HG03175 (cell line): ENCODE measurements around the gene SPNS1.
"Not testable (repeated sequence)": the region's sequence is repeated elsewhere in the genome, so short reads cannot be mapped to it uniquely, and the experiment has no call there.

Experiments used
- ATAC-seq: cut with Tn5 transposase; IDR thresholded peaks from one replicate; pipeline ENCODE4 v1.9.1; 2021; ENCODE audit warnings: mild to moderate bottlenecking, moderate library complexity; ENCODE audit not compliant: unreplicated experiment

The SPNS1 gene

DNA sequence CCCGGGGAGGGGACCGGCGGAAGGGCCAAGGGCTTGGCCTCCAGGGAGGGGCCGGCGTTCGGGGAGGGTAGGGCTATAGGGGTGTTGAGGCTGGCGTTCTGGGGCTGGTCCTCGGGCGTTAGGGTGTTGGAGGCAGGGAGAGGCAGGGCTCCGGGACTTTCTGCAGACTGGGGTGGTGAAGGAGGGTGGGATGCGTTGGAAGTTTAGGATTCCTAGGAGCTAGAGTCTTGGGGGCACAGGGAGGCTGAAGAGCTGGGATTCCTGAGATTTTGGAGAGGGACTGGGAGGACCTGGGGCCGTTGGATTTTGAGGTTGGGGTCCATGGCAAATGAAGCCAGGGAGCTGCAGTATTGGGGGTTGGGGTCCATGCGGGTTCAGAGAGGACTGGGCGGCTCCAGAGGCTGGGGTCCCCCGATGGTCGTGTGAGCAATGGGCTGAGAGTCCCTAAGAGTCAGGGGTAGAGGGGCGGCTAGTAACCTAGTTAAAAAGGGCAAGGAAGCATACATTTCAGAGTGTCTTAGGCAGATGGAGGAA lies 23.1 kb upstream of the SPNS1 start:
- peak; percentile 21 for ATAC-seq

- ATAC-seq = no peak
Measured at GRCh38 chr16:28958216-28958615, 16.4 kb upstream of the SPNS1 start.

GRCh38 chr16:28958836-28959235 lies 15.7 kb upstream of the SPNS1 start:
- no peak for ATAC-seq

GRCh38 chr16:28964072-28964471 lies 10.5 kb upstream of the SPNS1 start:
- ATAC-seq = no peak

- no peak for ATAC-seq
Measured at GRCh38 chr16:28964496-28964895, 10.1 kb upstream of the SPNS1 start.

DNA sequence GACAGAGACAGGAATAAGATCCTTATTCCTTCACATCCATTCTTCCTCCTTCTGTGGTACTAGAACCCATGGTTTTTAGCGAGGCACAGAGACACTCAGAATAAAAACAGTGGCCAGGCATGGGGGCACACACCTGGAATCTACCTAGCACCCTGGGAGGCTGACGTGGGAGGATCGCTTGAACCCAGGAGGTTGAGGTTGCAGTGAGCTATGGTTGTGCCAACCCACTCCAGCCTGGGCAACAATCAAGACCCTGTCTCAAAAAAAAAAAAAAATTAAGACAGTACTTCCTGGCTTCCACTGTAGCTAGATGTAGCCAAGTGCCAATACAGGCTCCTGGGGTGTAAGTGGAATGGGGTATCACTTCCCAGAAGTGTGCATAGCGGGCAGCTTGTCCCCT lies 7.4 kb upstream of the SPNS1 start:
- ATAC-seq = no peak

- not testable (repeated sequence) for ATAC-seq
Measured at GRCh38 chr16:28969696-28970095, 4.9 kb upstream of the SPNS1 start.

- peak; percentile 20 for ATAC-seq
Measured at GRCh38 chr16:28974007-28974436, 556 bp upstream of the SPNS1 start.

GRCh38 chr16:28975158-28975599 lies 601 bp downstream of the SPNS1 start:
- peak; percentile 15 for ATAC-seq

DNA sequence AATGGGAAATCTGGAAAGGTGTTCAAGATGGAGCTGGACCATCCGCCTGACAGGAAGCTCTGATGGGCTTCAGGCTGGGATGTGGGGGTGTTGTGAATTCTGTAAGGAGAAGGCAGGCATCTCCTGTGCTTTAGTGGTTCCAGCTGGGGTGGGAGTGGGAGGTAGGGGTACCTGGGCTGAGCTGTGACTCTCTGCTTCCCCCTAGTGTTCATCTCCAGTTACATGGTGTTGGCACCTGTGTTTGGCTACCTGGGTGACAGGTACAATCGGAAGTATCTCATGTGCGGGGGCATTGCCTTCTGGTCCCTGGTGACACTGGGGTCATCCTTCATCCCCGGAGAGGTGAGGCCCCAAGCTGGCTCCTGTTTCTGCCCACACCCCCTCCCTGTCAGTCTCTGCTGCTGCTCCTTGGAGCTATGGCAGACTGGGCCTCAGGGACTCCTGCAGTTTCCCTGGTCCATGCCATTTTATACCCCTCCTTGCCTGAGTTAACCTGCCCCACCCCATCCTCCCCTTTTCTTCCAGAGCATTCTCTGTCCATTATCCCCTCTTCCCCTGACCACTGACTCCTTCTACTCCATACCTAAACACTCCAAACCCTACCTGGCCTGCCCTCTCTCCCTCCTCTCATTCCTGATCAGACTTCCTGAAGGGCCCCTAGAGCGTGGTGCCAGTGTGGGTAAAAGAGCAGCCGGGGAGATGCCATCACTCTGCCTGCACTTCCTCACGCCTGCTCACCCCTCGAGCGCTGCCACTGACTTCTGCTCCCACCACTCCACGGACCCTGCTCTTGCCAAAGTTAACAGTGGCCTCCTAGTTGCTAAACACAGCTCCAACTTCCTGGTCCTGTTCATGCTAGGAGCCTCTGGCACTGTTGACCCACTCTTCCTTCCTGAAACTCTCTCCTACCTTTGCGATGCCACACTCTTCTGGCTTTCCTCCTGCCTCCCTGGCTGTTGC lies 3.4 kb downstream of the SPNS1 start:
- ATAC-seq = no peak

DNA sequence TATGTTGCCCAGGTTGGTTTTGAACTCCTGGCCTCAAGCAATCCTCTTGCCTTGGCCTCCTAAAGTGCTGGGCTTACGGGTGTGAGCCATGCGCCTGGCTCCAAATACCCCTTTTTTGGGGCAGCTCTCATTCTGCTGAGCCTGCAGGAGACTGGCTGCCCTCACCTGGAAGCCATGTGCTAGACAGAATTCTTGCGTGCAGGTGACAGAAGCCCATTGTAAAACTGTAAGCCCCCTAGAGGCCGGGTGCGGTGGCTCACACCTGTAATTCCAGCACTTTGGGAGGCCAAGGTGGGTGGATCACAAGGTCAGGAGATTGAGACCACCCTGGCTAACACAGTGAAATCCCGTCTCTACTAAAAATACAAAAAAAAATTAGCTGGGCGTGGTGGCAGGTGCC lies 5.8 kb downstream of the SPNS1 start:
- not testable (repeated sequence) for ATAC-seq

GRCh38 chr16:28980929-28981328 lies 6.4 kb downstream of the SPNS1 start:
- ATAC-seq = no peak

DNA sequence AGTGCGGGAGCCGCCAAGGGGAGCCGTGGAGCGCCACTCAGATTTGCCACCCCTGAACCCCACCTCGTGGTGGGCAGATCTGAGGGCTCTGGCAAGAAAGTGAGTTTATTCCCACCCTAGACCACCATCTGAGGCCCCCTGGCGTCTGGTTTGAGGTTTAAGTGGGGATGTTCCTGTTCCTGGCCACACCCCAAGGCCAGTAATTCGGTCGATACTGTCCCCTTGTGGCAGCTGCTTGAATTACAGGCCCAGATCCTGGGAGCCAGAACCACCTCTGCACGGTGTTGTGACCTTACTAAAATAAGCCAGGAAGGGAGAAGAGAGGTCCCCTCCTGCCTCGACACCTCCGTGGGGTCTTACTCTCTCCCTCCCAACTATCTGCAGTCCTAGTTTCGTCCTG lies 6.9 kb downstream of the SPNS1 start:
- no peak for ATAC-seq

DNA sequence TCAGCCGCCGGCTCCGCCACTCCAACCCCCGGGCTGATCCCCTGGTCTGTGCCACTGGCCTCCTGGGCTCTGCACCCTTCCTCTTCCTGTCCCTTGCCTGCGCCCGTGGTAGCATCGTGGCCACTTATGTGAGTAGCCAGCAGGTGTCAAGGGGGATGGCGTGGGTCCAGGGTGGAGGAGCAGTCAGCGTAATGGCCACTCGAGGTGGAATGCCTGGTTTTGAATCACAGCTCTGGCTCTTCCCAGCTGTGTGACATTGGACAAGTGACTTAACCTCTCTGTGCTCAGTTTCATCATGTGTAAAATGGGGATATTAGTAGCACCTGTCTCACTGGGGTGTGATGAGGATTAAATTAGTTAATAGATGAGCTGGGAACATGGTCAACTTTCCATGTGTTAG lies 7.8 kb downstream of the SPNS1 start:
- ATAC-seq = no peak

- ATAC-seq = no peak
Measured at GRCh38 chr16:28982949-28983348, 8.4 kb downstream of the SPNS1 start.

GRCh38 chr16:28983644-28984043 lies 9.1 kb downstream of the SPNS1 start:
- no peak for ATAC-seq

GRCh38 chr16:28984091-28984490 lies 9.5 kb downstream of the SPNS1 start:
- no peak for ATAC-seq

- ATAC-seq = no peak
Measured at GRCh38 chr16:28984619-28985135, 10.1 kb downstream of the SPNS1 start, which contains the start of gene LAT. Gene LAT (plus strand): TSS chr16:28985052. CDS start chr16:28985418, 366 bp downstream.

- no peak for ATAC-seq
Measured at GRCh38 chr16:28985211-28986041, 10.8 kb downstream of the SPNS1 start.

DNA sequence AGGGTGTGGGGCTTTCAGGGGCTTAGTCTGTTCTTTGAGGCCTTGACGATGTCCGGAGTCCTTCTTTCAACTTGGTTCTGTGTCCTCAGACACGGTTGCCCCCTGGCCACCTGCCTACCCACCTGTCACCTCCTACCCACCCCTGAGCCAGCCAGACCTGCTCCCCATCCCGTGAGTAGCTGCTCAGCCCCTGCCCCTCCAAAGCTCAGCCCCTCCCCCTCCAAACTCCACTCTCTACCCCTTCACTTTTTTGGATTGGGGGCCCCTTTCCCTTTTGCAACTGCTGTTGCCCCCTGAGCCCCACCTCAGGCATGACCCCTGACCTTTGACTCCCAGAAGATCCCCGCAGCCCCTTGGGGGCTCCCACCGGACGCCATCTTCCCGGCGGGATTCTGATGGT lies 11.5 kb downstream of the SPNS1 start:
- ATAC-seq = no peak

- ATAC-seq = no peak
Measured at GRCh38 chr16:28986492-28986891, 11.9 kb downstream of the SPNS1 start.
